LNCaP clone FGC (cell line): ENCODE measurements around the gene HSD17B1.
"Not testable (repeated sequence)": the region's sequence is repeated elsewhere in the genome, so short reads cannot be mapped to it uniquely, and the experiment has no call there.

Experiments
- DNase-seq: peaks from one replicate; pipeline ENCODE4 v3.0.0-alpha.2; 2011; ENCODE audit warnings: low read depth
- H3K4me3 ChIP-seq: 2 replicates; pipeline ENCODE4 v1.5.1; 2011; ENCODE audit warnings: mild to moderate bottlenecking, low read depth, low read length, control low read depth
- CTCF ChIP-seq: IDR thresholded peaks from 2 replicates; pipeline ENCODE4 v1.5.1; 2012; ENCODE audit warnings: mild to moderate bottlenecking; ENCODE audit not compliant: control insufficient read depth, insufficient read depth; ENCODE audit errors: extremely low read depth

Gene HSD17B1

GRCh38 chr17:42552736-42553135, at the start of gene HSD17B1:
TSS of gene HSD17B1 (plus strand) at chr17:42552923. CDS start at chr17:42552934, 11 bp downstream.
- H3K4me3 ChIP-seq: peak within 1 kb of the TSS; percentile 87
- DNase-seq: not testable (repeated sequence)

- no peak for TF ChIP-seq CTCF
- H3K4me3 ChIP-seq: no peak overlapping the region
- no peak for DNase-seq
These were observed 49.8 kb upstream of the HSD17B1 start for GRCh38 chr17:42502926-42503325.

GRCh38 chr17:42507671-42508070, 45.1 kb upstream of the HSD17B1 start:
- DNase-seq: no peak

GRCh38 chr17:42508426-42509165, 44.1 kb upstream of the HSD17B1 start:
- no peak for TF ChIP-seq CTCF
- H3K4me3 ChIP-seq: no peak overlapping the region
- no peak for DNase-seq

More at GRCh38 chr17:42507671-42508070, 45.1 kb upstream of the HSD17B1 start:
- no peak overlapping the region for H3K4me3 ChIP-seq
- TF ChIP-seq CTCF: no peak

GRCh38 chr17:42509409-42509808, 43.3 kb upstream of the HSD17B1 start:
- no peak overlapping the region for H3K4me3 ChIP-seq
- DNase-seq: no peak
- TF ChIP-seq CTCF: no peak

GRCh38 chr17:42509841-42510240, 42.9 kb upstream of the HSD17B1 start:
- DNase-seq: no peak
- H3K4me3 ChIP-seq: no peak overlapping the region
- TF ChIP-seq CTCF: no peak

- no peak for DNase-seq
- no peak for TF ChIP-seq CTCF
- H3K4me3 ChIP-seq: no peak overlapping the region
These were observed 40.5 kb upstream of the HSD17B1 start for GRCh38 chr17:42512246-42512645.
